Liver (tissue), 9 donors: ENCODE data around the gene TIFAB. TPM values are rescaled to one million over a fixed set of nuclear protein-coding genes. Genes with fewer than 3 reads are reported as not detected.

ENCODE experiments used
- DNase-seq: peaks from one replicate; pipeline ENCODE4 v3.0.0-alpha.2; 2017; ENCODE audit warnings: low spot score
- H3K27ac ChIP-seq, 2 donors: one replicate each; pipeline ENCODE4 v1.7.0; 2013; ENCODE audit warnings: inconsistent platforms in 2 of 2, low read length in 2 of 2, control low read depth in 1 of 2, low read depth in 1 of 2, mild to moderate bottlenecking in 1 of 2
- H3K27me3 ChIP-seq, 4 donors: one replicate each; pipeline versions ENCODE4 v1.6.1 to v1.7.0; 2013; ENCODE audit warnings: low read length in 3 of 4, inconsistent platforms in 1 of 4, mild to moderate bottlenecking in 1 of 4, moderate library complexity in 1 of 4; ENCODE audit not compliant: control insufficient read depth in 4 of 4, insufficient read depth in 4 of 4
- H3K36me3 ChIP-seq, 4 donors: one replicate each; pipeline versions ENCODE4 v1.6.1 to v1.7.0; 2013; ENCODE audit warnings: low read length in 3 of 4, mild to moderate bottlenecking in 3 of 4, low read depth in 1 of 4, moderate library complexity in 1 of 4; ENCODE audit not compliant: control insufficient read depth in 4 of 4, insufficient read depth in 3 of 4
- H3K4me1 ChIP-seq, 4 donors: one replicate each; pipeline versions ENCODE4 v1.6.1 to v1.7.0; 2013; ENCODE audit warnings: low read length in 3 of 4, mild to moderate bottlenecking in 3 of 4, moderate library complexity in 1 of 4; ENCODE audit not compliant: control insufficient read depth in 4 of 4, insufficient read depth in 4 of 4
- H3K4me3 ChIP-seq, 3 donors: one replicate each; pipeline versions ENCODE4 v1.6.1 to v1.7.0; 2013; ENCODE audit warnings: low read length in 3 of 3, control low read depth in 1 of 3, low read depth in 1 of 3, mild to moderate bottlenecking in 1 of 3
- H3K9ac ChIP-seq, 2 donors: one replicate each; pipeline ENCODE4 v1.7.0; 2013; ENCODE audit warnings: low read length in 2 of 2, mild to moderate bottlenecking in 2 of 2, moderate library complexity in 2 of 2, control low read depth in 1 of 2, low read depth in 1 of 2
- H3K9me3 ChIP-seq, 4 donors: one replicate each; pipeline versions ENCODE4 v1.6.1 to v1.7.0; 2013; ENCODE audit warnings: low read length in 3 of 4; ENCODE audit not compliant: control insufficient read depth in 4 of 4
- EGR1 ChIP-seq, 2 donors: IDR thresholded peaks; 2 replicates each; pipeline ENCODE4 v1.6.1; 2016 to 2018; ENCODE audit warnings: antibody characterized with exemption in 2 of 2, low read depth in 2 of 2
- FOXA1 ChIP-seq: IDR thresholded peaks from 2 replicates; pipeline ENCODE4 v1.6.1; 2016; ENCODE audit warnings: antibody characterized with exemption
- FOXA2 ChIP-seq: IDR thresholded peaks from 2 replicates; pipeline ENCODE4 v1.6.1; 2016; ENCODE audit warnings: antibody characterized with exemption
- GABPA ChIP-seq, 2 donors: IDR thresholded peaks in 1 of 2; conservative IDR thresholded peaks in 1 of 2; 2 replicates each; pipeline ENCODE4 v1.6.1; 2016; ENCODE audit warnings: antibody characterized with exemption in 2 of 2, mild to moderate bottlenecking in 1 of 2, moderate library complexity in 1 of 2
- HNF4A ChIP-seq, 2 donors: conservative IDR thresholded peaks; 2 replicates each; pipeline ENCODE4 v1.6.1; 2016; ENCODE audit warnings: antibody characterized with exemption in 2 of 2, mild to moderate bottlenecking in 2 of 2
- HNF4G ChIP-seq: IDR thresholded peaks from 2 replicates; pipeline ENCODE4 v1.6.1; 2016; ENCODE audit warnings: antibody characterized with exemption
- JUND ChIP-seq, 2 donors: IDR thresholded peaks; 2 replicates each; pipeline ENCODE4 v1.6.1; 2016; ENCODE audit warnings: antibody characterized with exemption in 2 of 2
- MAX ChIP-seq: IDR thresholded peaks from 2 replicates; pipeline ENCODE4 v1.6.1; 2016; ENCODE audit warnings: antibody characterized with exemption
- NR2F2 ChIP-seq: IDR thresholded peaks from 2 replicates; pipeline ENCODE4 v1.6.1; 2016; ENCODE audit warnings: antibody characterized with exemption
- RAD21 ChIP-seq, 2 donors: IDR thresholded peaks; 2 replicates each; pipeline ENCODE4 v1.6.1; 2016; ENCODE audit warnings: antibody characterized with exemption in 2 of 2, mild to moderate bottlenecking in 2 of 2
- TAF1 ChIP-seq: conservative IDR thresholded peaks from 2 replicates; pipeline ENCODE4 v1.6.1; 2016; ENCODE audit warnings: antibody characterized with exemption, mild to moderate bottlenecking
- WGBS: extraction: QIAGEN DNeasy Blood & Tissue Kit; methylation state at CpG from one replicate; pipeline ENCODE4 v1.1.7; 2013; 5-methylcytosine and 5-hydroxymethylcytosine counted together
- polyA plus RNA-seq, 2 donors: library from polyadenylated mRNA; stranded (reverse) in 1 of 2; unstranded in 1 of 2; fragments of 200-250 nt in 1 of 2; fragments of >200 nt in 1 of 2; fragmentation: Nextera tagmentation in 1 of 2; extraction: Ambion mirVana in 1 of 2; gene quantifications; one replicate each; pipeline versions ENCODE4 v1.2.1 to v1.2.3, GENCODE V29; 2013 to 2015
- total RNA-seq, 2 donors: library from RNA; depleted of rRNA; stranded (reverse); fragments of >200 nt; gene quantifications; one replicate each; pipeline ENCODE4 v1.2.3, GENCODE V29; 2014
- TF ChIP-seq, protein P1 (sequence below): fragments of 150-350 bp; IDR thresholded peaks from 2 replicates; pipeline ENCODE4 v1.5.1; 2017; ENCODE audit warnings: improper control_type of control experiment, low read depth, low read length; ENCODE audit not compliant: missing input control
- TF ChIP-seq, protein P2 (sequence below): IDR thresholded peaks from 2 replicates; pipeline ENCODE4 v1.6.1; 2016; ENCODE audit warnings: antibody characterized with exemption
- donor health status: healthy.
- donor health status: healthy.
- donor health status: healthy.
- donor health status: healthy.
- donor health status: healthy.

Gene TIFAB
- total and polyA plus RNA-seq, 4 donors = 0.02 to 0.47 TPM; not detected in 2

DNA sequence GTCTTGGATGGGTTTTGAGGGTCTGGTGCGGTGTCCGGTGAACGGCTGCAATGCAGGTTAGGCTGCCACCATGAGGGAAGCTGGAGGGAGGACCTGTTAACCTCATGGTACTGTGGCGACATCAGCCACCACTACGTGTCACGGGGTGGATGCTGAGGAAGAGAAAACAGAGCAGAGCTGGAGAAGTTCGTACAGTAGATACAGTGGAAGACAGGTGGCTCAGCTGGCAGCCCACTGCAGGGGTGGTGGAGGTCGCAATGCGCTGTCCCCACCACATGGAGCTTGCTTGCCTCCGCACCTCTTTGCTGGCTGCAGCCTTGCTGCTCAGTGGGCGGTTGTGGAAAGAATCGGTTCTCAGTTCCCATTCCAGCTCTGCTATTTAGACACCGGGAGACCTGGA lies 7.8 kb downstream of the TIFAB start:
- H3K4me3 ChIP-seq = no peak overlapping the region
- TF ChIP-seq MAX = no peak
- TF ChIP-seq GABPA (IDR thresholded peaks at IDR 0.05 in 1 of 2, conservative IDR thresholded peaks at IDR 0.05 in 1 of 2) = no peak
- no peak for TF ChIP-seq FOXA1
- TF ChIP-seq, protein P1, sequence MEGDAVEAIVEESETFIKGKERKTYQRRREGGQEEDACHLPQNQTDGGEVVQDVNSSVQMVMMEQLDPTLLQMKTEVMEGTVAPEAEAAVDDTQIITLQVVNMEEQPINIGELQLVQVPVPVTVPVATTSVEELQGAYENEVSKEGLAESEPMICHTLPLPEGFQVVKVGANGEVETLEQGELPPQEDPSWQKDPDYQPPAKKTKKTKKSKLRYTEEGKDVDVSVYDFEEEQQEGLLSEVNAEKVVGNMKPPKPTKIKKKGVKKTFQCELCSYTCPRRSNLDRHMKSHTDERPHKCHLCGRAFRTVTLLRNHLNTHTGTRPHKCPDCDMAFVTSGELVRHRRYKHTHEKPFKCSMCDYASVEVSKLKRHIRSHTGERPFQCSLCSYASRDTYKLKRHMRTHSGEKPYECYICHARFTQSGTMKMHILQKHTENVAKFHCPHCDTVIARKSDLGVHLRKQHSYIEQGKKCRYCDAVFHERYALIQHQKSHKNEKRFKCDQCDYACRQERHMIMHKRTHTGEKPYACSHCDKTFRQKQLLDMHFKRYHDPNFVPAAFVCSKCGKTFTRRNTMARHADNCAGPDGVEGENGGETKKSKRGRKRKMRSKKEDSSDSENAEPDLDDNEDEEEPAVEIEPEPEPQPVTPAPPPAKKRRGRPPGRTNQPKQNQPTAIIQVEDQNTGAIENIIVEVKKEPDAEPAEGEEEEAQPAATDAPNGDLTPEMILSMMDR = no peak
- no peak for TF ChIP-seq FOXA2
- H3K9ac ChIP-seq = no peak overlapping the region
- H3K27me3 ChIP-seq = no peaks in the 10 kb centered on the region
- no peak overlapping the region for H3K27ac ChIP-seq
- H3K36me3 ChIP-seq = no peaks in the 10 kb centered on the region
- WGBS = 84% methylated on average over 13 of the region's 13 CpGs
- no peaks in the 10 kb centered on the region for H3K4me1 ChIP-seq
- no peak for DNase-seq
- H3K9me3 ChIP-seq = peaks cover 0 to 4% (median 1%) of the 10 kb centered on the region in 4 donors

- Histone ChIP-seq H3K4me1 (peaks cover 0 to 1% (median 0%) of the 10 kb centered on the region in 4 donors), H3K36me3 (no peaks in the 10 kb centered on the region), H3K9ac (no peak overlapping the region), H3K27ac (no peak overlapping the region), H3K27me3 (no peaks in the 10 kb centered on the region), H3K9me3 (peaks cover 0 to 4% (median 1%) of the 10 kb centered on the region in 4 donors), H3K4me3 (no peak overlapping the region)
- TF ChIP-seq HNF4A (conservative IDR thresholded peaks at IDR 0.05) (no peak), MAX (no peak), EGR1 (IDR thresholded peaks at IDR 0.05; ENCODE audit: low read depth in 2 of 2) (no peak), JUND (IDR thresholded peaks at IDR 0.05) (no peak), TAF1 (no peak), NR2F2 (no peak), FOXA2 (no peak), RAD21 (IDR thresholded peaks at IDR 0.05) (no peak), GABPA (IDR thresholded peaks at IDR 0.05 in 1 of 2, conservative IDR thresholded peaks at IDR 0.05 in 1 of 2) (no peak), HNF4G (no peak)
- TF ChIP-seq, protein P2, sequence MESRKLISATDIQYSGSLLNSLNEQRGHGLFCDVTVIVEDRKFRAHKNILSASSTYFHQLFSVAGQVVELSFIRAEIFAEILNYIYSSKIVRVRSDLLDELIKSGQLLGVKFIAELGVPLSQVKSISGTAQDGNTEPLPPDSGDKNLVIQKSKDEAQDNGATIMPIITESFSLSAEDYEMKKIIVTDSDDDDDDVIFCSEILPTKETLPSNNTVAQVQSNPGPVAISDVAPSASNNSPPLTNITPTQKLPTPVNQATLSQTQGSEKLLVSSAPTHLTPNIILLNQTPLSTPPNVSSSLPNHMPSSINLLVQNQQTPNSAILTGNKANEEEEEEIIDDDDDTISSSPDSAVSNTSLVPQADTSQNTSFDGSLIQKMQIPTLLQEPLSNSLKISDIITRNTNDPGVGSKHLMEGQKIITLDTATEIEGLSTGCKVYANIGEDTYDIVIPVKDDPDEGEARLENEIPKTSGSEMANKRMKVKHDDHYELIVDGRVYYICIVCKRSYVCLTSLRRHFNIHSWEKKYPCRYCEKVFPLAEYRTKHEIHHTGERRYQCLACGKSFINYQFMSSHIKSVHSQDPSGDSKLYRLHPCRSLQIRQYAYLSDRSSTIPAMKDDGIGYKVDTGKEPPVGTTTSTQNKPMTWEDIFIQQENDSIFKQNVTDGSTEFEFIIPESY = no peak
- TF ChIP-seq, protein P1 = no peak
- peak; percentile 30 for DNase-seq
- WGBS = 72% methylated on average over 6 of the region's 6 CpGs
These were observed 8.8 kb downstream of the TIFAB start for GRCh38 chr5:135443161-135443960.
